Measurements from ENCODE around the gene HDX. TPM values are rescaled to one million over a fixed set of nuclear protein-coding genes. Genes with fewer than 3 reads are reported as not detected.

HDX gene
- total RNA-seq, 1 donor from 2014 or later: 2.9 TPM

DNA sequence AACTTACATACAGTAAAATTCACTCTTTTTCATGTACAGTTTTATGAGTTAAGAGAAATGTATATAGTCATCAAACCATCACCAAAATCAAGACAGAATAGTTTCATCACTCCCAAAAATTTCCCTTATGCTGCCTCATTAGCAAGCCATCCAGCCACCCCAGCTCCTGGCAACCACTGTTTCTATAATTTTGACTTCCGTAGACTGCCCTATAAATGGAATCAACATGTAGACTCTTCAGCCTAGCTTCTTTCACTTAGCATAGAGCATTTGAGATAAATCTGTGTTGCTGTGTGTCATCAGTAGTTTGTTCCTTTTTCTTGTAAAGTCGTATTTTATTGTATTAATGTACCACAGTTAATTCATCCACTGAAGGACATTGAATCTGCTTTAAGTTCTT is 23.2 kb downstream of the HDX start:
- TF ChIP-seq, protein P1, sequence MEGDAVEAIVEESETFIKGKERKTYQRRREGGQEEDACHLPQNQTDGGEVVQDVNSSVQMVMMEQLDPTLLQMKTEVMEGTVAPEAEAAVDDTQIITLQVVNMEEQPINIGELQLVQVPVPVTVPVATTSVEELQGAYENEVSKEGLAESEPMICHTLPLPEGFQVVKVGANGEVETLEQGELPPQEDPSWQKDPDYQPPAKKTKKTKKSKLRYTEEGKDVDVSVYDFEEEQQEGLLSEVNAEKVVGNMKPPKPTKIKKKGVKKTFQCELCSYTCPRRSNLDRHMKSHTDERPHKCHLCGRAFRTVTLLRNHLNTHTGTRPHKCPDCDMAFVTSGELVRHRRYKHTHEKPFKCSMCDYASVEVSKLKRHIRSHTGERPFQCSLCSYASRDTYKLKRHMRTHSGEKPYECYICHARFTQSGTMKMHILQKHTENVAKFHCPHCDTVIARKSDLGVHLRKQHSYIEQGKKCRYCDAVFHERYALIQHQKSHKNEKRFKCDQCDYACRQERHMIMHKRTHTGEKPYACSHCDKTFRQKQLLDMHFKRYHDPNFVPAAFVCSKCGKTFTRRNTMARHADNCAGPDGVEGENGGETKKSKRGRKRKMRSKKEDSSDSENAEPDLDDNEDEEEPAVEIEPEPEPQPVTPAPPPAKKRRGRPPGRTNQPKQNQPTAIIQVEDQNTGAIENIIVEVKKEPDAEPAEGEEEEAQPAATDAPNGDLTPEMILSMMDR (IDR thresholded peaks at IDR 0.05): no peak
- intact Hi-C loops (cut with micrococcal nuclease): no loop called here
- POLR2A ChIA-PET: no interaction called here

DNA sequence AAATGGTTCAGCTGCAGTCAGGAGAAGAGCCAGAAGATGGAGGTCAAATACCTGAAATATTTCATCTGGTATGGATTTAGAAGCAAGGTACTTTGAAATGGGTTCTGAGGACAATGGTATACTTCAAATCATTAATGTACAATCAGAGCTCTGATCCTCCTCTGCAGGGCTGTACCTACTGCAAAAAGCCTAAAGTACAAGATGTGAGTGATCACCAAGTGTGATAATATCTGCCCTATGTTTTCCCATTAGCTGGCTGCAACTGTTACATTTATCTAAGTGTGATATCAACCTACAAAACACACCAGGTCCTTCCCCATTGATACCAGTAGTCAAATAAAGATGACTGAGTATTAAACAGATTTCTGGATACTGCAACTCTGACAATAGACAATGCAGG is 25.1 kb downstream of the HDX start:
- ATAC-seq (ENCODE audit: low read depth): no peak
- ChIA-PET CTCF (no interaction called here), POLR2A (no interaction called here)
- TF ChIP-seq, protein P1 (IDR thresholded peaks at IDR 0.05): no peak
- no peak overlapping the region for H3K27ac Mint-ChIP-seq
- no peak for DNase-seq
- H3K4me3 Mint-ChIP-seq: no peak overlapping the region
- peaks cover 2% of the 10 kb centered on the region for H3K9me3 Mint-ChIP-seq
- no peaks in the 10 kb centered on the region for H3K27me3 Mint-ChIP-seq
- no peaks in the 10 kb centered on the region for H3K36me3 Mint-ChIP-seq (ENCODE audit: low read depth)
- intact Hi-C loops (cut with micrococcal nuclease): no loop called here
- no peaks in the 10 kb centered on the region for H3K4me1 Mint-ChIP-seq

More for the DNA sequence above, 23.2 kb downstream of the HDX start:
- CTCF ChIA-PET: no interaction called here
- Mint-ChIP-seq H3K36me3 (ENCODE audit: low read depth) (no peaks in the 10 kb centered on the region), H3K4me1 (no peaks in the 10 kb centered on the region), H3K9me3 (peaks cover 2% of the 10 kb centered on the region), H3K27me3 (no peaks in the 10 kb centered on the region), H3K4me3 (no peak overlapping the region), H3K27ac (no peak overlapping the region)
- no peak for ATAC-seq (ENCODE audit: low read depth)
- DNase-seq: no peak

DNA sequence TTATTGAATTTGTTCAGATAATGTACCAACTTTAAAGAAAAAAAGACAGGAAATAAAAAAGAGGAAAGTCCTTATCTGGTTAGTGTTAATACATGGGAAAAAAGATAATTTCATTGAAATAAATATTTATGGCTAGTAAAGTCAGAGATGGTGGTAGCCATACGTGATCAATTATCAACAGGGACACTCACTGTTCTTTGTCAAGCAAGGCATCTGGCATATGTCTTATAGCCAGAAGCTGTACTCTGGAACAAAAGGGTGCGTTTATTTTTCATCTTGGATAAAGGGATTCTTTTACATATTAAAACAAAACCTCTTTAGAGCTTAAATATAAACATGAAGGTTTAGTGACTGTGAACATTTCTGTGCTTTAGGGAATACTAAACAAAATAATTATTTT is 26.7 kb downstream of the HDX start:
- Mint-ChIP-seq H3K4me1 (no peaks in the 10 kb centered on the region), H3K27me3 (no peaks in the 10 kb centered on the region), H3K36me3 (ENCODE audit: low read depth) (no peaks in the 10 kb centered on the region), H3K4me3 (no peak overlapping the region), H3K27ac (no peak overlapping the region), H3K9me3 (no peaks in the 10 kb centered on the region)
- TF ChIP-seq, protein P1 (IDR thresholded peaks at IDR 0.05): no peak
- POLR2A ChIA-PET: no interaction called here
- DNase-seq (no peak), ATAC-seq (ENCODE audit: low read depth) (no peak)
- CTCF ChIA-PET: no interaction called here
- intact Hi-C loops (cut with micrococcal nuclease): no loop called here

DNA sequence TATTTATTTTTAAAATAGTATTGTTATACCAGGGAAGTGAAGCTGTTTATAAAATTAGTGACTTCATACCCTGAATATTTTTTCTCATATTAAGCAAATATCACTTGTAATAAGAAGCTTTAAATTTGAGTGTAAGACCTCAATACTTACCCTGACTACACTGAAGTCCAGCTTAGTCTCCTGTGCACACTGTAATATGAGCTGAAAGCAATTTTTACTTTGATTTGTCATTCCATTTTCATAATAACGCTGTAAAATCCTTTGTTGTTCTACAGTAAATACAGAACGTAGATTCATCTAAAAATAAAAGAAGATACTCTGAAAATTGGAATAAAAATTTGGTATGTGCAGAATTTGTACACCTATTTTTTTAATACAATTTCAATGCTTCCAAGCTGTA is 27.2 kb downstream of the HDX start:
- H3K27me3 Mint-ChIP-seq: no peaks in the 10 kb centered on the region
- no peaks in the 10 kb centered on the region for H3K36me3 Mint-ChIP-seq (ENCODE audit: low read depth)
- no peak overlapping the region for H3K4me3 Mint-ChIP-seq
- ChIA-PET POLR2A (no interaction called here), CTCF (no interaction called here)
- no peaks in the 10 kb centered on the region for H3K4me1 Mint-ChIP-seq
- no peak for ATAC-seq (ENCODE audit: low read depth)
- TF ChIP-seq, protein P1 (IDR thresholded peaks at IDR 0.05): no peak
- no peak for DNase-seq
- no peak overlapping the region for H3K27ac Mint-ChIP-seq
- intact Hi-C loops (cut with micrococcal nuclease): no loop called here
- H3K9me3 Mint-ChIP-seq: no peaks in the 10 kb centered on the region

DNA sequence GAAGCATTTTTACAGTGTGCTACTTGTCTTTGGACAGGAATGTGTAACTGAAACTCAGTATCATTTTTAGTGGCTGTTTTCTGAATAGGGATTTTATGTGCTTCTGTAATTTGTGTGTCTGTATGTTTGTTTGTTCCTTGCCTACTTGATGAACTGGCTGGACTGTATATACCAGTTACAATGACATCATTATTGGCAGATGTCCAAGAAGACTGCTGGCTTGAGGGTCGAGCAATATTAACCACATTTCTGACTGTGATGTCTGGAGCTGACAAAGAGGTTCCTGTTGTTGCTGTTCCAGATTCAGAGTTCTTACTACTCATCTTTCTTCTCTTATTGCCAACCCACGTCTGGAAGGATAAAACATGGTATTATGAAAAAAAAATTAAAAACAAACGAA is 33.0 kb downstream of the HDX start:
- H3K4me3 Mint-ChIP-seq: no peak overlapping the region
- no peaks in the 10 kb centered on the region for H3K4me1 Mint-ChIP-seq
- ChIA-PET POLR2A (no interaction called here), CTCF (no interaction called here)
- TF ChIP-seq, protein P1 (IDR thresholded peaks at IDR 0.05): no peak
- DNase-seq: no peak
- H3K36me3 Mint-ChIP-seq (ENCODE audit: low read depth): no peaks in the 10 kb centered on the region
- H3K27ac Mint-ChIP-seq: no peak overlapping the region
- intact Hi-C loops (cut with micrococcal nuclease): no loop called here
- no peak for ATAC-seq (ENCODE audit: low read depth)
- no peaks in the 10 kb centered on the region for H3K9me3 Mint-ChIP-seq
- no peaks in the 10 kb centered on the region for H3K27me3 Mint-ChIP-seq
